ENCODE measurements around the gene SRSF1.
"Not testable (repeated sequence)": the region's sequence is repeated elsewhere in the genome, so short reads cannot be mapped to it uniquely, and the experiment has no call there.

Gene SRSF1

DNA sequence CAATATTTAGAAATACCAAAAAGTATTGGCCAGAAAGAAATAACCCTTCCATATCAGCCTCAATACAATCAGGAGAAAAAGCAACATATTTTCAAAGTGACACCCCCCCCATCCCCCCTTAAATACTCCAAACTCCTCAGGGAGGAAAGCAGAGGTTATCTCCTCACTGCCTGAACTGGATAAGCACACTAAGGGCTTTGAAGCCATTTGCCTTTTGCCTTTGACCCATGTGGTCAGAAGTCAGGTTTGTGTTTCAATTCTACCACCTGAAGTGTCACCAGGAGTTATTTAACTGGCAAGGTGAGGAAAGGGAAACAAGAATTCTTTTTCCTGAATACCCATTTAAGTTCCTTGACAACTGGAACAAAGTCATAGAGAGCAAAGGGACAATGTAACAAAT, 15.5 kb downstream of the SRSF1 start:
- no peak for DNase-seq (ENCODE audit: low spot score)

GRCh38 chr17:57990037-57990436, 17.0 kb downstream of the SRSF1 start:
- DNase-seq (ENCODE audit: low spot score), result no peak

DNA sequence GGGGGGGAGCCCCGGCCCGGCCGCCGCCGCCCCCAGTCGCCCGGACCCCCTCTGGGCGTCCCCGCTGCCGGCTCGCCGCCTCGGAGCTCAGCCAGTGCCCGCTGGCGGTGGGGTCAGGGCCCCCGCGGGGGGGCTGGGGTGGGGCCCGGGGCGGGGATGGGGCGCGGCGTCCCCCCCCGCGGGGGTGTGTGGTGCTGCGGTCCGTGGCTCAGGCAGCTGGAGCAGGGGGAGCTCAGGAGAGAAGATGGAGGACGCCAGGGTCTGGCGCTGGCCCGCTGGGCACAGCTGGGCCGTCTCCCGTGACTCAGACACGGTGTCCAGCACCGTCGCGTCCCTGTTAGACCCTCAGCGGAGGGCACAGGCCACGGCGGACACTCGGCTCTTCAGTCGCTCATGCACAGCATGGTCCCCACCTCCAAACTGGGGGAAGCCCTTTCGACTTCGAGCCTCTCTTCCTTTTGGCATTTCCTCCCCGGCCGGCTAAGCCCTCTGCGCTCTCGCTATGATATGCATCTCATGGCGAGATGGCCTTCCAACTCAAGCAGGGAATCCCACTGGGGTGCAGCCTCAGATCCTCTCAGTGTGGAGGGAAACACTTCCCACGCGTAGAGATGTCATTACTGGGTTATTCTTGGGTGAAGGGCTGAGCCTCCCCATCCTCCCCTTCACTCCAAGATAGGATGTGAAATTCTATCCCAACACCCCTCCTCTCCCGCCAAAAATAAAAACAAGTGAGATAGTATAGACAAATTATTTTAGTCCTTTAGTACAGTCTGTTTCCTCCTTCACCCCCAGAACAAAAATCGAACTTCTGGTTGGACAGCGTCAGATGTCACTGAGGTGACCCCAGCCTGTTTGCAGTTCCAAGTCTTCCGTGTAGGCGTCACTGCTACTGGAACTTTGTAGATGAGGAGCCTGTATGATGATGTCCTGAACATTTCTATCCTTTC, 18.5 kb downstream of the SRSF1 start:
- peak; percentile 76 for DNase-seq (ENCODE audit: low spot score)

GRCh38 chr17:57987581-57988300, 19.3 kb downstream of the SRSF1 start, which contains the start of gene VEZF1:
VEZF1 (minus strand) TSS chr17:57988254; CDS start chr17:57988111, 143 bp downstream.
- peak; percentile 77 for DNase-seq (ENCODE audit: low spot score)

GRCh38 chr17:57986841-57987580, 20.0 kb downstream of the SRSF1 start:
- no peak for DNase-seq (ENCODE audit: low spot score)

DNA sequence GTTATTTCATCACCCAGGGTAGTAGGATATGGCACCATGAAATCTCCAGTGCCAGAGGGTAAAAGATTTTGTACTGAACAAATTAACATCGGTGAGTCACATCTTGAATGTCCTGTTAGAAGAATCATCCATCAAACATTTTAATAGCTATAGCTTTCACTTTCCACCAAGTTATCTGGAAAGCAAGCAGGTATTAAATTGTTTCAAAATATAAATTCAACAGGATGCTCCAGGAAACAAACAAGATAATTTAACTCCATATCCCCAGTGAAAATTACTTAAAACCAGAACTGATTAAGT, 21.4 kb downstream of the SRSF1 start:
- no peak for DNase-seq (ENCODE audit: low spot score)

GRCh38 chr17:57984936-57985674, 21.9 kb downstream of the SRSF1 start:
- no peak for DNase-seq (ENCODE audit: low spot score)

- no peak for DNase-seq (ENCODE audit: low spot score)
These were observed 22.7 kb downstream of the SRSF1 start for GRCh38 chr17:57984261-57984890.

GRCh38 chr17:57983446-57983845, 23.6 kb downstream of the SRSF1 start:
- DNase-seq (ENCODE audit: low spot score), result no peak

- no peak for DNase-seq (ENCODE audit: low spot score)
These were observed 24.4 kb downstream of the SRSF1 start for GRCh38 chr17:57982452-57983170.

- DNase-seq (ENCODE audit: low spot score), result no peak
These were observed 26.5 kb downstream of the SRSF1 start for GRCh38 chr17:57980522-57980921.

DNA sequence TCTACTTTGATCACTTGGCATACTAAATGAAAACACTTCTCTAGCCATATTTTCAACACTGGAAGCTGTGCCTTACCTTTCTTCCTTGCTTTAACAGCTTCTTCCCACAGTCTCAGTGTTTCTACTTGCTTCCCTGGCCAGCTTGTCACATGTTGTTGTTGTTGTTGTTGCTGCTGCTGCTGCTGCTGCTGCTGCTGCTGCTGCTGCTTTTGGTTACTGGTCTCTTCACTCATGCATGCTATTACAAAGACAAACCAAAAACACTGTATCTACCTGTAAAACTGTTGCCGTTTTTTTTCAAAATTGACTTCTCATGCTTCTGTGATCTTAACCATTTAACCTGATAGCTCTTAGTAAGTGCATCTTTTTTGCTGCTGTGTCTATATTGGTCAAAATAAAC, 28.0 kb downstream of the SRSF1 start:
- DNase-seq (ENCODE audit: low spot score), result no peak

- DNase-seq (ENCODE audit: low spot score), result no peak
These were observed 30.5 kb downstream of the SRSF1 start for GRCh38 chr17:57976594-57976993.

- no peak for DNase-seq (ENCODE audit: low spot score)
These were observed 32.0 kb downstream of the SRSF1 start for GRCh38 chr17:57975044-57975443.

GRCh38 chr17:57974053-57974824, 32.8 kb downstream of the SRSF1 start:
- not testable (repeated sequence) for DNase-seq (ENCODE audit: low spot score)

- no peak for DNase-seq (ENCODE audit: low spot score)
These were observed 34.9 kb downstream of the SRSF1 start for GRCh38 chr17:57972151-57972550.

DNA sequence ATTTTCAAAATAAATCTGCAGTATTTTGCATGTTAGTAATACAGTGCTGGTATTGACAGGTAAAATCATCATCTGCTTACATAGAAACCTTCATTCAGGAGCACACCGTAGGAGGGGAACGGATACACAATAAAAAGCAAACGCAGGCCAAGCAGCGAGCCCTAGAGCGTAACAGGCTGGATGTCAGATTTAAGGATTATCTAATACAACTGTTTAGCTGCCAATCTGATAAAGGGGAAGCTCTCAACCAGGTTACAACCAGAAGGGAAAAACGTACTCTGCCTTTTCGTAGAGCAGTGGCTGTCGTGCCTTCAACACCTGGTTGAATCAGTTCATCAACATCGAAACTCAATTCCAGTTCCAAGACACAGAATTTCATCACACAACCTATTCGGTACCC, 35.5 kb downstream of the SRSF1 start:
- DNase-seq (ENCODE audit: low spot score), result no peak

DNA sequence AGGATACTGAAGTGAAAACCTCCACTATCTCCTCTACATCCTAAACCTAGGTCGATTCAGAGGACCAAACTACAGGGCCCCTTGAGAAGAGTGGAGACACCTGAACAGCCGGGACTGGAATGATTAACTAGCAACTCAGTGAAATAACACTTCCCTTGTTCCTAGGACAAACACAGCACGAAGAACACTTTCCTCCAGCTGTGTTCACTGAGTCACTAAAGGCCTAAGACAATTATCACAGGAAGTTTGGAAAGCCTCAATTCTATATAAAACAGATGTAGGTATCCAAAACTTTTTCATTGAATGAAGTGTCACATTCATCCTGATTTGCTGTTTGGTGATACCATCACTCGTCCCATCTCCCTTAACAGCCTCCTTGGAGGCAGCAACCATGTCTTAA, 36.3 kb downstream of the SRSF1 start:
- no peak for DNase-seq (ENCODE audit: low spot score)

GRCh38 chr17:57968456-57968855, 38.6 kb downstream of the SRSF1 start:
- DNase-seq (ENCODE audit: low spot score), result no peak

DNA sequence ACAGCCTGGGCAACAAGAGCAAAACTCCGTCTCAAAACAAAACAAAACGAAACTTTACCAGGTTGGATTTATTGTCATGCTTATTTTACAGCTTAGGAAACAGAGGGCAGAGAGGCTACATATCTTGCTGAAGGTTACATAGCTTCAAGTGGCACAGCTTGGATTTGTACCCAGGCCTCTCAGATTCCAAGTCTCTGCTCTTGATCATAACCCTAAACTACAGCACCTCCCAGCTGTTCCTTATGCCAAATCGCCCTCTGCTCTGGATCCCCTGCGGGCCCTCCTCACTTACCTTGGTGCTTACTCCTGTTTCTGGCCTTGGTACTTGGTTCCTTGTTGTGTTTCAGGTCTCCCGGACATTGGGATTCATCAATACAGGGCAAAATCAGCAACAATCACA, 40.2 kb downstream of the SRSF1 start:
- no peak for DNase-seq (ENCODE audit: low spot score)

Measured in SK-N-DZ (cell line).